HG02763 (cell line): ENCODE measurements around the gene LYSMD3.

ENCODE experiments used
- ATAC-seq: cut with Tn5 transposase; IDR thresholded peaks from one replicate; pipeline ENCODE4 v1.9.1; 2021; ENCODE audit warnings: mild to moderate bottlenecking, moderate library complexity; ENCODE audit not compliant: unreplicated experiment

The LYSMD3 gene

GRCh38 chr5:90548069-90548593 lies 18.7 kb upstream of the LYSMD3 start:
- ATAC-seq: no peak

GRCh38 chr5:90547072-90547536 lies 17.7 kb upstream of the LYSMD3 start:
- no peak for ATAC-seq

DNA sequence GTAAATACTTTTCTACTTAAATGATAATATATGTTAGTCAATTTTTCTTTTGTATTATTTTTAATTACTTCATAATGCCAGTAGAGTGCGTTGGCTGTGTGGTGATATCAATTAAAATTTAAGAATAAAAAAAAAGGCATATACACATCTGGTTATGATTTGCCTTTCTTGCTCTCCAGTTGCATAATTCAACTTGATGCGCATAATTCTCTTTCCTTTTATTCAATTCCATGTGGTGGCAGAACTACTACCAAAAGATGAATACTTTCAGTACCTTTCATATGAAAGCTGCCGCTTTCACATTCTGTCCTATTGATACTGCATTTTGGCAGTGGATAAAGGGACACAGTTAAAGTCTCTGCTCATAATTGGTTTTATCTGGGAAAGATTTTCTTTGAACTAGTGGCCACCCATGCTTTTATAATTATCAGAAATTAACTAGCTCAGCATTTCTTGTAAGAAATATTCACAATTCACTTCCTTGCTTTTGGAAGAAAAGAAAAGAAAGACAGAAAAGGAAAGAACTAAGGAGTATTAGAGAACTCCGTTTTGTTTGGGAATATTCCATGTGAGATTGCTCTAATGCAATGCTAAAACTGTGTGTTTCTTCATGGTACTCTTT lies 16.9 kb upstream of the LYSMD3 start:
- ATAC-seq: no peak

DNA sequence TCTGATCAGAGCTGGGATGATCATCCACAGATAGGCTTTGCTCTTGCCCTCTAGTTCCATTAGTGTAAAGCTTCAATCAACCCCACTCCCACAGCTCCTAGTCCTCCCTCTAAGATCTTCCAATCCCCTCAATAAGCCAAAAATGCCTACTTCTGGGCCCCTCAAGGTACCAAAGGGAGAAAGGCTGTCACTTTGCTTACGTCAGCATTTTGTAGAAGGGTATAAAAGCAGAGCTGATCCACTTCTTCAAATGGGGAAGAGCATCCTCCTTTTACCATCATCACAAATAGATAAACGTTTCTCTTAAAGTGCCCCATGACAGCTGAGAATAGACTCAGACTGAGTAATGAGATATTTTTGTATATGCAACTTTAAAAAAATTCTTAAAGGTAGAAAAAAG lies 16.1 kb upstream of the LYSMD3 start:
- no peak for ATAC-seq

- ATAC-seq: no peak
Observed at GRCh38 chr5:90542827-90543519, 13.6 kb upstream of the LYSMD3 start.

- no peak for ATAC-seq
Observed at GRCh38 chr5:90534922-90535321, 5.5 kb upstream of the LYSMD3 start.

DNA sequence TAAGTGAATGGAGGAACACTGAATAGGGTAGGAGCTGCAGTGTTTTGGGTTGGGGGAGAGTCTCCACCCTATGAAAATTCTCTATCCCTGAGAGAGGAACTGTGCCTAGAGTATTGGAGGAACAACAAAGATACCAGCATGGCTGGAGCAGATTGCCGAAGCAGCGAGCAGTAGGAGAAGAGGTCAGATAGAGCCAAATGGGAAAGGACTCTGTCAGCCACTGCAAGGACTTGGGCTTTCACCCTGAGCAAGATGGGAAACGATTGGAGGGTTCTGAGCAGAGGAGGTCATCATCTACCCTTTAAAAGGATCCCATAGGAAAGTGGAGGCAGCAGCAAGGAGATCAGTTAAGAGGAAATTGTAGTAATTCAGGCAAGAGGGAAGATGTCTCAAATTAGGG lies 4.4 kb upstream of the LYSMD3 start:
- no peak for ATAC-seq

- ATAC-seq: no peak
Observed at GRCh38 chr5:90530736-90531487, 1.5 kb upstream of the LYSMD3 start.

- peak; percentile 48 for ATAC-seq
Observed at GRCh38 chr5:90529939-90530677, 724 bp upstream of the LYSMD3 start.

- no peak for ATAC-seq
Observed at GRCh38 chr5:90528601-90529193, 687 bp downstream of the LYSMD3 start.

- ATAC-seq: no peak
Observed at GRCh38 chr5:90519081-90519480, 10.3 kb downstream of the LYSMD3 start.

DNA sequence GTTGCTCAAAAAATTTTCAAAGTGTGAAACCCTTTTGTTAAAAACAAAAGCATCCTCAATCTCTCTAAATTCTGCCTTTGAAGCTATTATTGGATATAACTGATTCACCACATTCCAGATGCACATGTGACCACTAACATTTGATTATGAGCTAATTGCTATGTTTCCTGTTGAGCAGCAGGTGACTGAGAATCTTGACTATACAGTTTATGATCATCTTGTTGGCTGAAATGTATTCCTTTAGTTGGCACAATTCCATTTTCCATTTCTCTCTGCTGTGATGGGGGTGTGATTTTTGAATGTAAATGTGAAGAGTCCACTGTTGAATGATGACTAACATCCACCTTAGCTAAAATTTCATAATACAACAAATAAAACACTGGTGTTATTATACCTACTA lies 10.7 kb downstream of the LYSMD3 start:
- no peak for ATAC-seq

DNA sequence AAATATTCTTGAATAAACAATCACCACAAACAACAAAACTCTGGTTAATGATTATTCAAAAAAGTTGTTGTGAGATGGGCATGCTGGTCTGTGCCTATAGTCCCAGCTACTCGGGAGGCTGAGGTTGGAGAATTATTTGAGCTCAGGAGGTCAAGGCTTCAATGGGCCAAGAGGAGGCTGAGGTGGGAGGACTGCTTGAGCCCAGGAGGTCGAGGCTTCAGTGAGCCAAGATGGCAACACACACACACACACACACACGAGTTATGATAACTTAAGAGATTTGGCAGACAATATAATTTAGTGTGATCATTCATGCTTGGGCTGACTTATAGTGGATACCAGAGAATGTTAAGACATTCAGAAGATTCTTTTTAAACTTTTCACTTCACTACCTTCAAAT lies 14.9 kb downstream of the LYSMD3 start:
- ATAC-seq: no peak

DNA sequence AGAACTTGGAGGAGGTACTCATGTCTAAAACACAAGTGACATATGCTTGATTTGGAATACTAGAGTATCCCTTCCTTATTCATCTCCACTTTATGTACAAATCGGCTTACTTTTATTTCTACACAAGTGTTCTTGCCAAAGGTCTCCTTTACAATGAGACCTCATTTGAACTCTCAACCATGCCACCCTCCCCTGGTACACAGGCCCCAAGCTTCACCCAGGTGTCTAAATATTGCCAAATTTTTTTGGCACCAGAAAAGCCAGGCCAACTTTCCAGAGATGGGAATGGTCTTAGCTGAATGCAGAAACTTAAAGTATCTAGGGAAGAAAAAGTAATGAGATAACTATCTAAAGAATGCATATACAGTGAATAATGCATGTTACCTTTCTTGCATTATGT lies 18.9 kb downstream of the LYSMD3 start:
- ATAC-seq: no peak

DNA sequence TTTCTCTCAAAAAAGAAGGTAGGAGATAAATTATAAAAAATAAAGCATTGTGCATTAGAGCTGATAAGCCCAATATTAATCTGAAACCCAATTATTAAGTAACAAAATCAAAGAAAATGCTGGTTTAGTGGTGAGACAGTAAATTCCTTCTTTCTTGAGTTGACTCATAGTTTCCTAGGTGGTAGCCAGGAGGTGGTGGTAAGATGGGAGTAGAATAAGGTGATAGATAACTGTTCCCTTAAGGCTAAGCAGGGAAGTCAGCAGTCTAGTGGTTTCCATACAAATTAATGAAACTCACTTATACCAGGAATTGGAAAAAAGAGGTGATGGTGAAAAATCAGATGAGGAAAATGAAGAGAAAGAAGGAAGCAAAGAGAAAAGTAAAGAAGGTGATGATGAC lies 23.2 kb downstream of the LYSMD3 start:
- no peak for ATAC-seq

- no peak for ATAC-seq
Observed at GRCh38 chr5:90504743-90505142, 24.6 kb downstream of the LYSMD3 start.

GRCh38 chr5:90503596-90503995 lies 25.8 kb downstream of the LYSMD3 start:
- no peak for ATAC-seq

GRCh38 chr5:90495146-90495545 lies 34.2 kb downstream of the LYSMD3 start:
- no peak for ATAC-seq

GRCh38 chr5:90494043-90494442 lies 35.3 kb downstream of the LYSMD3 start:
- no peak for ATAC-seq

- no peak for ATAC-seq
Observed at GRCh38 chr5:90488791-90489190, 40.6 kb downstream of the LYSMD3 start.

- no peak for ATAC-seq
Observed at GRCh38 chr5:90484540-90484939, 44.8 kb downstream of the LYSMD3 start.
